Measurements from ENCODE around the gene TMEM184C.

DNA sequence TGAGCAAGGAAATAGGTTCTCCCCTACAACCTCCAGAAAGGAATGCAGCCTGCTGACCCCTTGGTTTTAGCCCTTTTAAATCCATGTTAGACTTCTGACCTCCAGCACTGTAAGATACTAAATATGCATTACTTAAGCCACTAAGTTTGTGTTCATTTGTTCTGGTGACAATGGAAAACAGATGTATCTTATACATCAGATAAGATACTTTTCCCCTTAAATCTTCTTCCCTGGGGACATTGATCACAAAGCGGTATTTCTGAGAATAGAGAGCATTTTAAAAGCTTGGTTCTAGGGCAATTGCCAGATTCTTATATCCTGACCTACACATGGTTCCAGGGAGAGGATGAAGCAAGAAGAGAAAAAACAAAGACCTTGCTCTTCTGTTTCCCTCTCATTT is 6.5 kb upstream of the TMEM184C start:
- TF ChIP-seq, protein P1, sequence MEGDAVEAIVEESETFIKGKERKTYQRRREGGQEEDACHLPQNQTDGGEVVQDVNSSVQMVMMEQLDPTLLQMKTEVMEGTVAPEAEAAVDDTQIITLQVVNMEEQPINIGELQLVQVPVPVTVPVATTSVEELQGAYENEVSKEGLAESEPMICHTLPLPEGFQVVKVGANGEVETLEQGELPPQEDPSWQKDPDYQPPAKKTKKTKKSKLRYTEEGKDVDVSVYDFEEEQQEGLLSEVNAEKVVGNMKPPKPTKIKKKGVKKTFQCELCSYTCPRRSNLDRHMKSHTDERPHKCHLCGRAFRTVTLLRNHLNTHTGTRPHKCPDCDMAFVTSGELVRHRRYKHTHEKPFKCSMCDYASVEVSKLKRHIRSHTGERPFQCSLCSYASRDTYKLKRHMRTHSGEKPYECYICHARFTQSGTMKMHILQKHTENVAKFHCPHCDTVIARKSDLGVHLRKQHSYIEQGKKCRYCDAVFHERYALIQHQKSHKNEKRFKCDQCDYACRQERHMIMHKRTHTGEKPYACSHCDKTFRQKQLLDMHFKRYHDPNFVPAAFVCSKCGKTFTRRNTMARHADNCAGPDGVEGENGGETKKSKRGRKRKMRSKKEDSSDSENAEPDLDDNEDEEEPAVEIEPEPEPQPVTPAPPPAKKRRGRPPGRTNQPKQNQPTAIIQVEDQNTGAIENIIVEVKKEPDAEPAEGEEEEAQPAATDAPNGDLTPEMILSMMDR (conservative IDR thresholded peaks at IDR 0.05) = no peak
- TF ChIP-seq ZFX (IDR thresholded peaks at IDR 0.05) = no peak

Measured in C4-2B (cell line).